PC-9 (cell line): ENCODE measurements around the gene BSND.
"Not testable (repeated sequence)": the region's sequence is repeated elsewhere in the genome, so short reads cannot be mapped to it uniquely, and the experiment has no call there.

Source experiments
- EZH2 ChIP-seq: fragments of 200-600 bp; sonication (generic); IDR thresholded peaks from 2 replicates; pipeline ENCODE4 v1.8.0; 2017; ENCODE audit warnings: antibody characterized with exemption, low read depth
- TF ChIP-seq, protein P1 (sequence below): fragments of 200-600 bp; sonication (generic); conservative IDR thresholded peaks from 2 replicates; pipeline ENCODE4 v1.6.1; 2017; ENCODE audit warnings: mixed run types, antibody characterized with exemption, mild to moderate bottlenecking, moderate library complexity

GRCh38 chr1:54963829-54964228, 34.9 kb upstream of the BSND start:
- not testable (repeated sequence) for TF ChIP-seq EZH2
- TF ChIP-seq, protein P1, sequence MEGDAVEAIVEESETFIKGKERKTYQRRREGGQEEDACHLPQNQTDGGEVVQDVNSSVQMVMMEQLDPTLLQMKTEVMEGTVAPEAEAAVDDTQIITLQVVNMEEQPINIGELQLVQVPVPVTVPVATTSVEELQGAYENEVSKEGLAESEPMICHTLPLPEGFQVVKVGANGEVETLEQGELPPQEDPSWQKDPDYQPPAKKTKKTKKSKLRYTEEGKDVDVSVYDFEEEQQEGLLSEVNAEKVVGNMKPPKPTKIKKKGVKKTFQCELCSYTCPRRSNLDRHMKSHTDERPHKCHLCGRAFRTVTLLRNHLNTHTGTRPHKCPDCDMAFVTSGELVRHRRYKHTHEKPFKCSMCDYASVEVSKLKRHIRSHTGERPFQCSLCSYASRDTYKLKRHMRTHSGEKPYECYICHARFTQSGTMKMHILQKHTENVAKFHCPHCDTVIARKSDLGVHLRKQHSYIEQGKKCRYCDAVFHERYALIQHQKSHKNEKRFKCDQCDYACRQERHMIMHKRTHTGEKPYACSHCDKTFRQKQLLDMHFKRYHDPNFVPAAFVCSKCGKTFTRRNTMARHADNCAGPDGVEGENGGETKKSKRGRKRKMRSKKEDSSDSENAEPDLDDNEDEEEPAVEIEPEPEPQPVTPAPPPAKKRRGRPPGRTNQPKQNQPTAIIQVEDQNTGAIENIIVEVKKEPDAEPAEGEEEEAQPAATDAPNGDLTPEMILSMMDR = not testable (repeated sequence)
